PC-9 (cell line): Measurements from ENCODE around the gene ATXN1. TPM values are rescaled to one million over a fixed set of nuclear protein-coding genes. Genes with fewer than 3 reads are reported as not detected.

Source experiments
- BruUV-seq: library from RNA; stranded (reverse); fragments of 400-500 nt; replicated peaks from 2 replicates; lab custom pipeline; 2021; lab: Mats Ljungman, UMichigan
- CTCF ChIA-PET: fragments of 300-600 bp; sonication (Branson Sonifier 250); formaldehyde crosslinking; loops from one replicate; lab custom pipeline; 2022; ENCODE audit warnings: antibody characterized with exemption; lab: Charles Lee
- POLR2A ChIA-PET: fragments of 300-600 bp; sonication (Branson Sonifier 250); formaldehyde crosslinking; loops from one replicate; lab custom pipeline; 2022; ENCODE audit warnings: antibody characterized with exemption; ENCODE audit not compliant: unreplicated experiment; lab: Charles Lee
- DNase-seq, 2 experiments: peaks; one replicate each; pipeline versions ENCODE4 v3.0.0 to v3.0.0-alpha.2; 2015 to 2022; ENCODE audit warnings: mixed read lengths in 1 of 2
- H2AFZ ChIP-seq: fragments of 200-600 bp; sonication (generic); 2 replicates; pipeline ENCODE4 v1.8.1; 2017; ENCODE audit warnings: antibody characterized with exemption
- H3F3A ChIP-seq: fragments of 200-600 bp; sonication (generic); 2 replicates; pipeline ENCODE4 v1.8.1; 2017; ENCODE audit warnings: antibody characterized with exemption, mild to moderate bottlenecking, low read depth; ENCODE audit not compliant: insufficient read depth
- H3K27ac ChIP-seq: fragments of 200-600 bp; sonication (generic); 2 replicates; pipeline ENCODE4 v1.6.1; 2016; ENCODE audit warnings: mixed run types
- H3K27me3 ChIP-seq: fragments of 200-600 bp; sonication (generic); 2 replicates; pipeline ENCODE4 v1.6.1; 2016; ENCODE audit warnings: low read depth, mixed run types; ENCODE audit not compliant: insufficient read depth
- H3K36me3 ChIP-seq: fragments of 200-600 bp; sonication (generic); 2 replicates; pipeline ENCODE4 v1.6.1; 2016; ENCODE audit warnings: low read depth, mixed run types
- H3K4me1 ChIP-seq: fragments of 200-600 bp; sonication (generic); replicated peaks from 2 replicates; pipeline ENCODE4 v1.6.1; 2016; ENCODE audit warnings: mixed run types; ENCODE audit not compliant: insufficient read depth
- H3K4me2 ChIP-seq: fragments of 200-600 bp; sonication (generic); 2 replicates; pipeline ENCODE4 v1.6.1; 2017; ENCODE audit warnings: mixed run types
- H3K4me3 ChIP-seq: fragments of 200-600 bp; sonication (generic); 2 replicates; pipeline ENCODE4 v1.6.1; 2016; ENCODE audit warnings: mixed run types
- H3K79me2 ChIP-seq: fragments of 200-600 bp; sonication (generic); 2 replicates; pipeline ENCODE4 v1.6.1; 2017; ENCODE audit warnings: low read depth, mixed run types
- H3K9me2 ChIP-seq: fragments of 200-600 bp; sonication (generic); 2 replicates; pipeline ENCODE4 v1.8.1; 2017; ENCODE audit warnings: mild to moderate bottlenecking; ENCODE audit not compliant: insufficient read depth
- H3K9me3 ChIP-seq: fragments of 200-600 bp; sonication (generic); 2 replicates; pipeline ENCODE4 v1.8.1; 2016; ENCODE audit warnings: low read depth; ENCODE audit not compliant: insufficient read depth
- H4K20me1 ChIP-seq: fragments of 200-600 bp; sonication (generic); 2 replicates; pipeline ENCODE4 v1.8.1; 2017; ENCODE audit not compliant: insufficient read depth
- CTCF ChIP-seq: fragments of 200-600 bp; sonication (generic); conservative IDR thresholded peaks from 2 replicates; pipeline ENCODE4 v1.6.1; 2017; ENCODE audit warnings: mixed run types, antibody characterized with exemption, mild to moderate bottlenecking, moderate library complexity
- EZH2 ChIP-seq: fragments of 200-600 bp; sonication (generic); IDR thresholded peaks from 2 replicates; pipeline ENCODE4 v1.8.0; 2017; ENCODE audit warnings: antibody characterized with exemption, low read depth
- intact Hi-C: fragments of 100-400 bp; cut with micrococcal nuclease; formaldehyde crosslinking; loops from one replicate; pipeline ENCODE4 v1.10.0; 2022; ENCODE audit not compliant: unreplicated experiment
- total RNA-seq: library from RNA; stranded (reverse); gene quantifications from 2 replicates; pipeline ENCODE4 v1.2.3, GENCODE V29; 2021

ATXN1 gene
- total RNA-seq, 1 experiment from 2014 or later, result 42.7 TPM

GRCh38 chr6:16402581-16402900 is 358.7 kb downstream of the ATXN1 start:
- Histone ChIP-seq H3K79me2 (no peaks in the 10 kb centered on the region), H3K9me2 (no peaks in the 10 kb centered on the region), H3K4me3 (no peak overlapping the region), H3F3A (no peaks in the 10 kb centered on the region), H3K9me3 (no peaks in the 10 kb centered on the region), H3K4me1 (no peaks in the 10 kb centered on the region), H3K4me2 (no peak overlapping the region), H2AFZ (no peak overlapping the region), H3K27me3 (no peaks in the 10 kb centered on the region), H3K27ac (no peak overlapping the region), H4K20me1 (no peaks in the 10 kb centered on the region), H3K36me3 (no peaks in the 10 kb centered on the region)
- BruUV-seq, result no TSS peak
- TF ChIP-seq CTCF, result no peak
- no peak for TF ChIP-seq EZH2
- ChIA-PET POLR2A (no interaction called here), CTCF (interaction anchor here (0.7 kb wide), 1 partner anchor 47 kb away, joined by 3 read pairs; no protein-coding TSS in a partner anchor)
- no peak for DNase-seq
- intact Hi-C loops, result loop anchor here (5.0 kb wide), 1 partner anchor 685 kb away; no protein-coding TSS in a partner anchor

GRCh38 chr6:16400248-16400760 is 361.0 kb downstream of the ATXN1 start:
- Histone ChIP-seq H3K27ac (no peak overlapping the region), H3K79me2 (no peaks in the 10 kb centered on the region), H3K36me3 (no peaks in the 10 kb centered on the region), H3K4me1 (no peaks in the 10 kb centered on the region), H4K20me1 (no peaks in the 10 kb centered on the region), H2AFZ (no peak overlapping the region), H3K9me3 (no peaks in the 10 kb centered on the region), H3K4me2 (no peak overlapping the region), H3K9me2 (no peaks in the 10 kb centered on the region), H3K4me3 (no peak overlapping the region), H3K27me3 (no peaks in the 10 kb centered on the region), H3F3A (no peaks in the 10 kb centered on the region)
- no peak for TF ChIP-seq EZH2
- no peak for TF ChIP-seq CTCF
- no peak for DNase-seq
- CTCF ChIA-PET, result no interaction called here
- intact Hi-C loops, result loop anchor here (5.0 kb wide), 1 partner anchor 687 kb away; no protein-coding TSS in a partner anchor
- no TSS peak for BruUV-seq
- POLR2A ChIA-PET, result no interaction called here

- intact Hi-C loops, result loop anchor here (5.0 kb wide), 1 partner anchor 688 kb away; no protein-coding TSS in a partner anchor
- Histone ChIP-seq H3K27me3 (no peaks in the 10 kb centered on the region), H3K27ac (no peak overlapping the region), H3F3A (no peaks in the 10 kb centered on the region), H3K9me3 (no peaks in the 10 kb centered on the region), H3K4me3 (no peak overlapping the region), H2AFZ (no peak overlapping the region), H3K4me1 (no peaks in the 10 kb centered on the region), H3K4me2 (no peak overlapping the region), H3K36me3 (no peaks in the 10 kb centered on the region), H3K79me2 (no peaks in the 10 kb centered on the region), H3K9me2 (no peaks in the 10 kb centered on the region), H4K20me1 (no peaks in the 10 kb centered on the region)
- DNase-seq, result no peak
- POLR2A ChIA-PET, result no interaction called here
- CTCF ChIA-PET, result no interaction called here
- no TSS peak for BruUV-seq
- TF ChIP-seq CTCF (no peak), EZH2 (no peak)
Observed at GRCh38 chr6:16399695-16400094, 361.6 kb downstream of the ATXN1 start.
